ENCODE results near the gene DIS3L2. TPM values are rescaled to one million over a fixed set of nuclear protein-coding genes. Genes with fewer than 3 reads are reported as not detected.

DIS3L2 gene
- total and polyA plus RNA-seq, 10 donors: 9.1 to 59.8 (median 35.4) TPM

GRCh38 chr2:232203166-232203891, 241.8 kb downstream of the DIS3L2 start:
- Histone ChIP-seq H3K27ac (no peak overlapping the region), H3K4me1 (peaks cover 0 to 4% (median 0%) of the 10 kb centered on the region in 6 donors), H3K9me3 (no peaks in the 10 kb centered on the region), H3K4me3 (no peak overlapping the region), H3K36me3 (peaks cover 0 to 42% (median 0%) of the 10 kb centered on the region in 6 donors), H3K27me3 (replicated peaks in 1 of 7) (no peaks in the 10 kb centered on the region)
- no peak for TF ChIP-seq CTCF (IDR thresholded peaks at IDR 0.05 in 8 of 11, conservative IDR thresholded peaks at IDR 0.05 in 3 of 11)
- TF ChIP-seq POLR2A (IDR thresholded peaks at IDR 0.05): no peak
- no peak for TF ChIP-seq POLR2AphosphoS5 (IDR thresholded peaks at IDR 0.05)
- DNase-seq: no peak
- intact Hi-C loops (cut with DNase I; ENCODE audit: low total_unique reads): no loop called here
- 83 to 92% (median 89%) methylated on average over 5 of the region's 5 CpGs for WGBS, 5 donors

GRCh38 chr2:232203936-232204335, 242.4 kb downstream of the DIS3L2 start:
- peaks cover 0 to 4% (median 0%) of the 10 kb centered on the region in 6 donors for H3K4me1 ChIP-seq
- H3K9me3 ChIP-seq: no peaks in the 10 kb centered on the region
- intact Hi-C loops (cut with DNase I; ENCODE audit: low total_unique reads): no loop called here
- no peak overlapping the region for H3K27ac ChIP-seq
- TF ChIP-seq CTCF (IDR thresholded peaks at IDR 0.05 in 8 of 11, conservative IDR thresholded peaks at IDR 0.05 in 3 of 11) (no peak), POLR2AphosphoS5 (IDR thresholded peaks at IDR 0.05) (no peak), POLR2A (IDR thresholded peaks at IDR 0.05) (no peak)
- no peaks in the 10 kb centered on the region for H3K27me3 ChIP-seq (replicated peaks in 1 of 7)
- peaks cover 0 to 36% (median 0%) of the 10 kb centered on the region in 6 donors for H3K36me3 ChIP-seq
- 73 to 87% (median 83%) methylated on average over 5 of the region's 5 CpGs for WGBS, 5 donors
- no peak for DNase-seq
- no peak overlapping the region for H3K4me3 ChIP-seq

- no peak overlapping the region for H3K4me3 ChIP-seq
- H3K27ac ChIP-seq: no peak overlapping the region
- no peak for DNase-seq
- H3K36me3 ChIP-seq: peaks cover 0 to 33% (median 0%) of the 10 kb centered on the region in 6 donors
- H3K9me3 ChIP-seq: no peaks in the 10 kb centered on the region
- intact Hi-C loops (cut with DNase I; ENCODE audit: low total_unique reads): no loop called here
- 84 to 89% (median 85%) methylated on average over 9 of the region's 9 CpGs for WGBS, 5 donors
- peaks cover 0 to 4% (median 0%) of the 10 kb centered on the region in 6 donors for H3K4me1 ChIP-seq
- TF ChIP-seq CTCF (IDR thresholded peaks at IDR 0.05 in 8 of 11, conservative IDR thresholded peaks at IDR 0.05 in 3 of 11) (no peak), POLR2A (IDR thresholded peaks at IDR 0.05) (no peak), POLR2AphosphoS5 (IDR thresholded peaks at IDR 0.05) (no peak)
- no peaks in the 10 kb centered on the region for H3K27me3 ChIP-seq (replicated peaks in 1 of 7)
Observed at GRCh38 chr2:232204457-232204931, 243.0 kb downstream of the DIS3L2 start.

- 78 to 95% (median 85%) methylated on average over 2 of the region's 2 CpGs for WGBS, 5 donors
- no peak for DNase-seq
- Histone ChIP-seq H3K9me3 (no peaks in the 10 kb centered on the region), H3K27ac (no peak overlapping the region), H3K36me3 (peaks cover 0 to 43% (median 7%) of the 10 kb centered on the region in 6 donors), H3K27me3 (replicated peaks in 1 of 7) (no peaks in the 10 kb centered on the region), H3K4me1 (peaks cover 0 to 5% (median 2%) of the 10 kb centered on the region in 6 donors), H3K4me3 (no peak overlapping the region)
- intact Hi-C loops (cut with DNase I; ENCODE audit: low total_unique reads): no loop called here
- TF ChIP-seq POLR2A (IDR thresholded peaks at IDR 0.05): no peak
- no peak for TF ChIP-seq POLR2AphosphoS5 (IDR thresholded peaks at IDR 0.05)
- TF ChIP-seq CTCF (IDR thresholded peaks at IDR 0.05 in 8 of 11, conservative IDR thresholded peaks at IDR 0.05 in 3 of 11): no peak
Observed at GRCh38 chr2:232207174-232207573, 245.7 kb downstream of the DIS3L2 start.
